ENCODE results near the gene DEGS2. TPM values are rescaled to one million over a fixed set of nuclear protein-coding genes. Genes with fewer than 3 reads are reported as not detected.

DEGS2 gene
- total RNA-seq, 1 experiment from 2014 or later: 0.02 TPM

Other genes starting within 250 kb of the DEGS2 start
- 13.0 and 13.1 TPM in 2 replicates for gene EVL, start 94.2 kb downstream of the DEGS2 start, total RNA-seq (2014; rRNA removed; shearing (Covaris generic))
- 32.3 and 44.7 TPM in 2 replicates for gene YY1, start 79.5 kb upstream of the DEGS2 start, total RNA-seq (2014; rRNA removed; shearing (Covaris generic))
- 11.2 and 23.5 TPM in 2 replicates for gene SLC25A29, start 146.8 kb upstream of the DEGS2 start, total RNA-seq (2014; rRNA removed; shearing (Covaris generic))
- gene SLC25A47, start 163.7 kb upstream of the DEGS2 start, total RNA-seq (2014; rRNA removed; shearing (Covaris generic)): not detected in 2 replicates
- 23.7 and 23.8 TPM in 2 replicates for gene WDR25, start 216.8 kb upstream of the DEGS2 start, total RNA-seq (2014; rRNA removed; shearing (Covaris generic))